Muscle of leg (tissue), 11 donors: ENCODE results near the gene MICAL1. TPM values are rescaled to one million over a fixed set of nuclear protein-coding genes. Genes with fewer than 3 reads are reported as not detected.
"Not testable (repeated sequence)": the region's sequence is repeated elsewhere in the genome, so short reads cannot be mapped to it uniquely, and the experiment has no call there.

ENCODE experiments used
- DNase-seq: peaks from one replicate; pipeline ENCODE4 v3.0.0; 2013
- H3K27ac ChIP-seq: one replicate; pipeline ENCODE4 v1.5.1; 2013; ENCODE audit warnings: mild to moderate bottlenecking, low read length, control low read depth
- H3K27me3 ChIP-seq: one replicate; pipeline ENCODE4 v1.6.1; 2013; ENCODE audit warnings: low read length; ENCODE audit not compliant: control insufficient read depth, insufficient read depth
- H3K36me3 ChIP-seq: one replicate; pipeline ENCODE4 v1.6.1; 2013; ENCODE audit warnings: low read length; ENCODE audit not compliant: control insufficient read depth, insufficient read depth
- H3K4me1 ChIP-seq: one replicate; pipeline ENCODE4 v1.6.1; 2013; ENCODE audit warnings: low read length; ENCODE audit not compliant: control insufficient read depth, insufficient read depth
- H3K4me3 ChIP-seq: one replicate; pipeline ENCODE4 v1.5.1; 2013; ENCODE audit warnings: low read length, control low read depth
- H3K9me3 ChIP-seq: replicated peaks from 2 replicates; pipeline ENCODE4 v1.6.1; 2013; ENCODE audit warnings: low read depth, low read length; ENCODE audit not compliant: control insufficient read depth
- WGBS: methylation state at CpG from one replicate; pipeline ENCODE4 v1.1.5; 2013; ENCODE audit warnings: missing lambda C conversion rate; ENCODE audit not compliant: insufficient coverage; 5-methylcytosine and 5-hydroxymethylcytosine counted together
- polyA plus RNA-seq, 8 donors: library from polyadenylated mRNA; unstranded; fragments of 120-200 nt; gene quantifications; one replicate each; pipeline versions ENCODE4 v1.2.1 to v1.2.3, GENCODE V29; 2013; ENCODE audit warnings: inconsistent platforms in 1 of 8, low replicate concordance in 1 of 8; ENCODE audit not compliant: insufficient read length in 8 of 8, insufficient read depth in 1 of 8
- total RNA-seq: library from RNA; stranded (reverse); fragments of 120-200 nt; gene quantifications from one replicate; pipeline ENCODE4 v1.2.4, GENCODE V29; 2013

MICAL1 gene
- total and polyA plus RNA-seq, 9 donors = 36.9 to 91.1 (median 63.5) TPM

DNA sequence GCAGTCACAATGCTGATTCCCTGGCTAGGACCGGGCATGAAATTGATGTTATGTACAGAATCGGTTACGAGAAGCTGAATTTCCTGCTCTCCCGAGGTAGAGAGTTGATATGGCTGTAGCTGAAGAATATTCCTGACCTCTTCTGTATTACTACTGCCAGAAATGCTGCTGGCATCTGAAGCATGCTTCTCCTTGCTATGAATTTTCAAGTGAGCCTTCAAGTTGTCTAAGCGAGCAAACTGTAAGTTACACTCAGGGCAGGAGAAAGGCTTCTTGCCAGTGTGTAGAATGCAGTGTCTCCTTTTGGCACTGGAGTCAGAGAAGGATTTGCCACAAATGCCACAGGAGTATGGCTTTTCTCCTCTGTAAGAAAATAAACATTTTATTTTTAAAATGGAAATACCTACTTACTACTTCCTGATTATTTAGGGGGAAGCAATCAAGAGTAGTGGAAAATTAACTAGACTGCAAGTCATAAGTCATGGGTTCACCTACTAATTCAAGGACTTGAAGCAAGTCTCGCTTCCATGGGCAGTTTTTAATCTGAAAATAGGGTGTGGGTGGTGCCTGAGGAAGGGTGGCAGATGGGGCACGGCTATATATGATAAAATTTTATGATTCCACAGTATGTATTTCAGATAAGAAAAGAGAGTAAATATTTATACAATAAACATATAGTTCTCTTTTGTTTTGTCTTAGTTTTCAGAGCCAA, 10.8 kb upstream of the MICAL1 start:
- H3K4me3 ChIP-seq = no peak overlapping the region
- H3K36me3 ChIP-seq = peaks cover 52% of the 10 kb centered on the region
- no peaks in the 10 kb centered on the region for H3K9me3 ChIP-seq
- DNase-seq = no peak
- WGBS = 69% methylated on average over 3 of the region's 7 CpGs
- H3K27ac ChIP-seq = no peak overlapping the region
- H3K4me1 ChIP-seq = no peaks in the 10 kb centered on the region
- no peaks in the 10 kb centered on the region for H3K27me3 ChIP-seq

DNA sequence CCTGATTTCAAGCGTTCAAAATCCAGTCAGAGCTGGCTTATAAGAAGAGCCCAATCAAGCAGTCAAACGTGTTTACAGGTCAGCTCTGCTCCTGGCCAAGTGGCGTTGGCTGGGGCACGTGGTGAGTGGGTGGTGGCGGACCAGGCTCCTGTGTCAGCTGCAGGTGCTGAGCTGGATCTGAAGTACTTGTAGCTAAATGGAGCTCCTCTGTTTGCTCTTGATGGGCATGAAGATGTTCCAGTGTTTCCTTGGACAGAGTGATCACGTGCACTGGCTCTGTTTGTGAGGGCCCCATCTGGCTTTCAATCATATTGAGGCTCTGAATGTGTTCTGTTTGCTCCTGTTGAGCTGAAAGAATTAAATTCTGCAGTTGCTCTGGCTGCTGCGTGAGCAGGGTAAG, 10.2 kb upstream of the MICAL1 start:
- Histone ChIP-seq H3K27ac (no peak overlapping the region), H3K36me3 (peaks cover 46% of the 10 kb centered on the region)

DNA sequence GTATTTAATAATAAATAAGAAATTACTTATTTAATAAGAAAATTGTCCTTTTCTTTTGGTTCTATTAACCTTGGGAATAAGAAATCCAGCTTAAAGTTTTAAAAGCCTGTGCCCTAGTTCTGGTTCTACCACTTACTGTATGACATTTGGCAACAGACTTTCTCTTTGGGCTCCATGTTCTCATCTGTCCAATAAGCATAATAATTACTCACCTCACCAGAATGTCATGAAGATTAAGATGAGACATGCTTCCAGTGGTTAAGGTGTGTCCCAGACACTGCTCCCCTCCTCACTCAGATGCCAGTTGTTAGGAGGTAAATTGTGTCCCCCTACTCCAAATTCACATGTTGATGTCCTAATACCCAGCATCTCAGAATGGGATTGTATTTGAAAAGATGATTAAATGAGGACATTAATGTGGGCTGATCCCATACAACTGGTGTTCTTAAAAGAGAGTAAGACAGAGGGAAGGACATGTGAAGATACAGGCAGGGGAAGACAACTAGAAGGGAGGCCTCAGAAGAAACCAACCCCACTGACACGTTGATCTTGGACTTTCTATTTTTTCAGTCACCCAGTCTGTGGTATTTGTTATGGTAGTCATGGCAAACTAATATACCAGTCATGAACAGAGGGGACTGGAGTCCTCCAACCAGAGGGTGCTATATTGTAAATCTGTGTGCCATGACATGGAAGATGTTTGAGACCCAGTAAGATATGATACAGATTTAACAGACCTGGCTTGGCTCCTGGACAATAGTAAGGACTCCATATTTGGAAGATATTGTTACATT, 6.4 kb upstream of the MICAL1 start:
- no peak overlapping the region for H3K4me3 ChIP-seq
- no CpG with 5 or more reads among the region's 1 CpG for WGBS
- peaks cover 23% of the 10 kb centered on the region for H3K36me3 ChIP-seq
- H3K4me1 ChIP-seq = peaks cover 2% of the 10 kb centered on the region
- no peaks in the 10 kb centered on the region for H3K9me3 ChIP-seq
- no peak for DNase-seq
- H3K27ac ChIP-seq = no peak overlapping the region
- H3K27me3 ChIP-seq = no peaks in the 10 kb centered on the region

More for the DNA sequence above, 10.2 kb upstream of the MICAL1 start:
- H3K4me3 ChIP-seq = no peak overlapping the region
- no peaks in the 10 kb centered on the region for H3K4me1 ChIP-seq
- no peaks in the 10 kb centered on the region for H3K9me3 ChIP-seq
- DNase-seq = no peak
- WGBS = 89% methylated on average over 7 of the region's 7 CpGs
- no peaks in the 10 kb centered on the region for H3K27me3 ChIP-seq

GRCh38 chr6:109461205-109461604, 5.6 kb upstream of the MICAL1 start:
- H3K27me3 ChIP-seq, H3K9me3 ChIP-seq, H3K4me1 ChIP-seq, H3K27ac ChIP-seq, H3K4me3 ChIP-seq, DNase-seq: not testable (repeated sequence)
- no CpG with 5 or more reads among the region's 1 CpG for WGBS
- H3K36me3 ChIP-seq = peaks cover 22% of the 10 kb centered on the region

DNA sequence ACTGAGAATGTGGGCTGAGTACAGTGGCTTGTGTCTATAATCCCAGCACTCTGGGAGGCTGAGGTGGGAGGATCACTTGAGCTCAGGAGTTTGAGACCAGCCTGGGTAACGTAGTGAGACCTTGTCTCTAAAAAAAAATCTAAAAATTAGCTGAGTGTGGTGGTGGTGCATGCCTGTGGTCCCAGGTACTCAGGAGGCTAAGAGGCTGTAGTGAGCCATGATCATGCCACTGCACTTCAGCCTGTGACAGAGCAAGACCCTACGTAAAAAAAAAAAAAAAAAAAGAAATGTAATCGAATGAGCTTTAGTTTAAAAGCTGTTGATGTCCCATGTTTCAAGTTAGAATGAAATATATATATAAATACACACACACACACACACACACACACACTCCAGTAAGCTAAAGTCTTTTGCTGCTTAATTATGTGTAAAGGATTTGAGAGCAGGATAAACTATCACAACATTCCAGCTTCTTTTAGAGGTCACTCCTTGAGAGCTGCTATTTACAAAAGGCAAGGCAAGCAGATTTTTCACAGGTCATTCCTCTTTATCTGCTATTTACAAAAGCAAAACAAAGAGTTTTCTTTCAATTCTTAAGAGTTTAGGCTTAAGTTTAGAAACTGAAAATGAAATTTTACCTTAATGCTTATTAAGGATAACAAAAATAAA, 4.7 kb upstream of the MICAL1 start:
- peaks cover 13% of the 10 kb centered on the region for H3K36me3 ChIP-seq
- H3K9me3 ChIP-seq = no peaks in the 10 kb centered on the region
- no peak overlapping the region for H3K4me3 ChIP-seq
- DNase-seq = no peak
- peaks cover 13% of the 10 kb centered on the region for H3K4me1 ChIP-seq
- WGBS = 67% methylated on average over 1 of the region's 3 CpGs
- no peaks in the 10 kb centered on the region for H3K27me3 ChIP-seq
- H3K27ac ChIP-seq = no peak overlapping the region

- H3K36me3 ChIP-seq = peaks cover 9% of the 10 kb centered on the region
- no peak overlapping the region for H3K27ac ChIP-seq
- H3K4me1 ChIP-seq = peaks cover 26% of the 10 kb centered on the region
- peak; percentile 55 for DNase-seq
- H3K27me3 ChIP-seq = no peaks in the 10 kb centered on the region
- no peak overlapping the region for H3K4me3 ChIP-seq
- no peaks in the 10 kb centered on the region for H3K9me3 ChIP-seq
- 76% methylated on average over 4 of the region's 5 CpGs for WGBS
These were observed 3.4 kb upstream of the MICAL1 start for GRCh38 chr6:109458774-109459531.

GRCh38 chr6:109457562-109457996, 2.0 kb upstream of the MICAL1 start:
- 66% methylated on average over 4 of the region's 6 CpGs for WGBS
- Histone ChIP-seq H3K4me1 (peaks cover 36% of the 10 kb centered on the region), H3K4me3 (no peak overlapping the region), H3K27ac (peak overlapping the region; percentile 76), H3K36me3 (peaks cover 11% of the 10 kb centered on the region), H3K27me3 (no peaks in the 10 kb centered on the region), H3K9me3 (no peaks in the 10 kb centered on the region)
- DNase-seq = no peak

DNA sequence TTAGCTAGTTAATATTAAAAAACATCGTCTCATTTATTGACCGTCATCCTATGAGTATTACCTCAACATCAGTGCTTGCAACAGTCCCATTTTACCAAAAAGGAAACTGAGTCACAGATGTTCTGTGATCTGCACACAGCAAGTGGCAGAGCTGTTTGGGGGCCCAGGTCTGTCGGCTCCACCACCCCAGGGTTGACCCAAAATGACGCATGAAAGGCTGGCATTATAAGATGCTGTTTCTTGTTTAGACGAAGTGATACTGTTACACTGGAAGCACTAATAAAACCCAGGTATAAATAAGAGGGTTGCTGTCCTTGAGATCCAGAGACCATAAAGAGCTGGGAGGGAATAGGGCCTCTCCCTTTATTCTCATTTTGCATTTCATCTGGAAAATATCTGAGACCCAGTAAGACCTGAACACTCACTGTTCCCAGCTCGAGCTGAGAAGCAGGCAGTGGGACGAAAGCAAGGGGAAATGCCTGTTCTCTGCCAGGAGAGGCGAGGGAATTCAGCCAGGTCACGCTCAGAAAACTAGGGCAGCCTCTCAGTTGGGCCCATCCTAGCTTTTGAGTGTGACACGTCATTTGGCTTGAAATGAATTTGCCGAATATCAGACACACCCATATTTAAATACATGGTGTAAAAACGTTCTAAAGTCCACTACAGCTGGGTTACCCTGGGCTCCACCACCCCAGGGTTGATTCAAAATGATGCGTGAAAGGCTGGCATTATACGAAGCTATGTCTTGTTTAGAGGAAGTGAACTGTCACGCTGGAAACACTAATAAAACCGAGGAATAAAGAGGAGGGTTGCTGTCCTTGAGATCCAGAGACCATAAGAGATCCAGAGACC, 1.4 kb upstream of the MICAL1 start:
- Histone ChIP-seq H3K36me3 (peaks cover 14% of the 10 kb centered on the region), H3K4me3 (peak overlapping the region; percentile 91), H3K27me3 (no peaks in the 10 kb centered on the region), H3K9me3 (no peaks in the 10 kb centered on the region), H3K27ac (peak overlapping the region; percentile 76), H3K4me1 (peaks cover 40% of the 10 kb centered on the region)
- DNase-seq = peak; percentile 87
- 42% methylated on average over 4 of the region's 16 CpGs for WGBS

GRCh38 chr6:109456111-109456583, 575 bp upstream of the MICAL1 start:
- no peak for DNase-seq
- H3K27me3 ChIP-seq = no peaks in the 10 kb centered on the region
- peaks cover 18% of the 10 kb centered on the region for H3K36me3 ChIP-seq
- H3K27ac ChIP-seq = peak overlapping the region; percentile 76
- H3K9me3 ChIP-seq = no peaks in the 10 kb centered on the region
- 2% methylated on average over 36 of the region's 38 CpGs for WGBS
- peaks cover 40% of the 10 kb centered on the region for H3K4me1 ChIP-seq
- peak overlapping the region; percentile 91 for H3K4me3 ChIP-seq
